ENCODE measurements around the gene SDK1.

The SDK1 gene

GRCh38 chr7:4237296-4238235 lies 936.5 kb downstream of the SDK1 start:
- H3K27me3 ChIP-seq (ENCODE audit: control insufficient read depth, insufficient read depth, low read length) = no peaks in the 10 kb centered on the region
- no peaks in the 10 kb centered on the region for H3K4me1 ChIP-seq
- no peaks in the 10 kb centered on the region for H3K36me3 ChIP-seq (ENCODE audit: control insufficient read depth, insufficient read depth, low read length)
- no peak overlapping the region for H3K9ac ChIP-seq
- H2AFZ ChIP-seq = no peak overlapping the region
- TF ChIP-seq, protein P1, sequence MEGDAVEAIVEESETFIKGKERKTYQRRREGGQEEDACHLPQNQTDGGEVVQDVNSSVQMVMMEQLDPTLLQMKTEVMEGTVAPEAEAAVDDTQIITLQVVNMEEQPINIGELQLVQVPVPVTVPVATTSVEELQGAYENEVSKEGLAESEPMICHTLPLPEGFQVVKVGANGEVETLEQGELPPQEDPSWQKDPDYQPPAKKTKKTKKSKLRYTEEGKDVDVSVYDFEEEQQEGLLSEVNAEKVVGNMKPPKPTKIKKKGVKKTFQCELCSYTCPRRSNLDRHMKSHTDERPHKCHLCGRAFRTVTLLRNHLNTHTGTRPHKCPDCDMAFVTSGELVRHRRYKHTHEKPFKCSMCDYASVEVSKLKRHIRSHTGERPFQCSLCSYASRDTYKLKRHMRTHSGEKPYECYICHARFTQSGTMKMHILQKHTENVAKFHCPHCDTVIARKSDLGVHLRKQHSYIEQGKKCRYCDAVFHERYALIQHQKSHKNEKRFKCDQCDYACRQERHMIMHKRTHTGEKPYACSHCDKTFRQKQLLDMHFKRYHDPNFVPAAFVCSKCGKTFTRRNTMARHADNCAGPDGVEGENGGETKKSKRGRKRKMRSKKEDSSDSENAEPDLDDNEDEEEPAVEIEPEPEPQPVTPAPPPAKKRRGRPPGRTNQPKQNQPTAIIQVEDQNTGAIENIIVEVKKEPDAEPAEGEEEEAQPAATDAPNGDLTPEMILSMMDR (IDR thresholded peaks at IDR 0.05) = no peak
- no peaks in the 10 kb centered on the region for H3K9me3 ChIP-seq (ENCODE audit: control insufficient read depth, low read length)
- H3K79me2 ChIP-seq = no peaks in the 10 kb centered on the region
- no peak overlapping the region for H3K27ac ChIP-seq
- no peak overlapping the region for H3K4me3 ChIP-seq (ENCODE audit: low read depth, low read length)
- H3K4me2 ChIP-seq (ENCODE audit: low read length) = no peak overlapping the region

DNA sequence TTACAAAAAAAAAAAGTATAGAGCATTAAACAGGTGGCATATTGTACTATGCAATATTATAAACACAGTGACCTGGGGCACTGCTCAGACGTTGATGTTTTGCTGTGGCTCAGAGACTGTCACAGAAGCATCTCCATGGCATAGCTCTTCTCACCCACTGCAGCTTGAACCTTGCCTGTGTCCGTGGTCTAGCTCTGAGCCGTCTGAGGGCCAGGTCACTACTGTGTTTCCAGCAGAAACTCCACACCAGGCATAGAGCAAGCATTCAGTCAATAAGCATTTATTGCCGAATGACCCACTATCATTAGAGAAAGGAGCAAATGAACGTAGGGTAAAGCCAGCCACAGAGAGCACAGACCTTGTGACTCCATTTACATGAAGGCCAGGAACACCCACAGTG lies 937.8 kb downstream of the SDK1 start:
- Histone ChIP-seq H2AFZ (no peak overlapping the region), H3K9ac (no peak overlapping the region), H3K36me3 (ENCODE audit: control insufficient read depth, insufficient read depth, low read length) (no peaks in the 10 kb centered on the region), H3K4me2 (ENCODE audit: low read length) (no peak overlapping the region), H3K4me3 (ENCODE audit: low read depth, low read length) (no peak overlapping the region), H3K79me2 (no peaks in the 10 kb centered on the region), H3K9me3 (ENCODE audit: control insufficient read depth, low read length) (no peaks in the 10 kb centered on the region), H3K27me3 (ENCODE audit: control insufficient read depth, insufficient read depth, low read length) (no peaks in the 10 kb centered on the region), H3K4me1 (no peaks in the 10 kb centered on the region), H3K27ac (no peak overlapping the region)
- TF ChIP-seq, protein P1 (IDR thresholded peaks at IDR 0.05) = no peak

DNA sequence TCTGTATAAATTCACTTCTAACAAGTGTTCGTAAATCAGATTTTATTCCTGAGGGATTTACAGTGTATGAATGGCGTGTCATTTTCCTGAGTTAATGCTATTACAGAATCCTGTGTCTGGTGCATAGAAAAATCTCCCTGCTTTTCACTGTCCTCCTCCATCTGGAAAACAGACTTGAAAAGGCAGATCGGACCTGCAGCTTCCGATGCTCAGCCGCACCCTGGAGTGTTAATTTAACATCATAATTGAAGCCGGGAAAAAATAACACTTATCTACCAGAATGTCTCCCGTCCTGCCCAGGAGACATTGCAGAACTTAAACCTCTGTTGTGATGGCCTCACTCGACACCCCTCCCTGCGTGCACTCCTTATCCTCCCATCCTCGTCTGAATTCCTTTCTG lies 939.0 kb downstream of the SDK1 start:
- H3K36me3 ChIP-seq (ENCODE audit: control insufficient read depth, insufficient read depth, low read length) = no peaks in the 10 kb centered on the region
- H3K4me3 ChIP-seq (ENCODE audit: low read depth, low read length) = no peak overlapping the region
- H3K9me3 ChIP-seq (ENCODE audit: control insufficient read depth, low read length) = no peaks in the 10 kb centered on the region
- no peak overlapping the region for H3K27ac ChIP-seq
- H3K4me1 ChIP-seq = no peaks in the 10 kb centered on the region
- no peak overlapping the region for H3K9ac ChIP-seq
- no peak overlapping the region for H3K4me2 ChIP-seq (ENCODE audit: low read length)
- no peaks in the 10 kb centered on the region for H3K79me2 ChIP-seq
- H3K27me3 ChIP-seq (ENCODE audit: control insufficient read depth, insufficient read depth, low read length) = no peaks in the 10 kb centered on the region
- TF ChIP-seq, protein P1 (IDR thresholded peaks at IDR 0.05) = no peak
- no peak overlapping the region for H2AFZ ChIP-seq

DNA sequence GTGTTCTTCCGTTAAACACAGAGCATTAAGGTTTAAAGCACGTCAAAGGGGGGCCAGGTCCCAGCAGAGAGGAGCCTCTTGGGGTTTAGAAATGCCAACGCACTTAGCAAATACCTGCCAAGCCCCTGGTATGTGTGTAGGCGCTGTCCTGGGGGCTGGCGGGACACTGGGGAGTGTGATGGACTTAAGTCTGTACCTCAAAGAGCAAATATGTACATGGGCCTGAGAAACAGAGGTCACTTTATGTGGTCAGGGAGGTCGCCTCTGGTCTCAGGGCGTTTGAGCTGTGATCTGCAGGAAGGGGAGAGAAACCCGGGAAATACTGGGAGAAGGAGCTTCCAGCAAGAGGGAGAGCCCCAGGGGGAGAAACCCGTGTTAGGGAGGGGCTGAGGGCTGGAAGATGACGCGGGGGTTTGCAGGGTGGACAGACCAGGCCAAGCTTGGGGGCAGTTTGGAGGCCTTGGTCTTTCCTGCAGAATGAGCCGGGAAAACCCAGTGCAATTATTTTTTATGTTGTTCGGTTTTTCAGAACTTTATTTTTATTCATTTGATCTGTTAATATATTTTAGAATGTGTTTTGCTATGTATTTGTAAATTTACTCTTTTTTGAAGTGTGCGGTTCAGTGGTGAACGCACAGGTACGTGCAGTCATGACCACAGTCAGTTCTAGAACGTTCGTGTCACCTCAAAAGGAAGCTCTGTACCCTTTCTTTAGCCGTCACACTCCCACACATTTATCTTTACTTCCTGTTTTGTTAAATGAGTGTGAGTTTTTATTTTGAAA lies 939.7 kb downstream of the SDK1 start:
- TF ChIP-seq, protein P1 (IDR thresholded peaks at IDR 0.05) = no peak
- H3K27me3 ChIP-seq (ENCODE audit: control insufficient read depth, insufficient read depth, low read length) = no peaks in the 10 kb centered on the region

More for the DNA sequence above, 939.7 kb downstream of the SDK1 start:
- Histone ChIP-seq H3K4me3 (ENCODE audit: low read depth, low read length) (no peak overlapping the region), H3K4me1 (no peaks in the 10 kb centered on the region), H3K79me2 (no peaks in the 10 kb centered on the region), H3K9ac (no peak overlapping the region), H3K27ac (no peak overlapping the region), H3K4me2 (ENCODE audit: low read length) (no peak overlapping the region), H3K36me3 (ENCODE audit: control insufficient read depth, insufficient read depth, low read length) (no peaks in the 10 kb centered on the region), H2AFZ (no peak overlapping the region), H3K9me3 (ENCODE audit: control insufficient read depth, low read length) (no peaks in the 10 kb centered on the region)

Data from parathyroid adenoma (tissue), 2 donors.